Upper lobe of left lung (tissue), 6 donors: ENCODE data around the gene GPR137. TPM values are rescaled to one million over a fixed set of nuclear protein-coding genes. Genes with fewer than 3 reads are reported as not detected.

ENCODE experiments used
- ATAC-seq, 2 donors: fragments of 200-7000 bp; cut with Tn5 transposase; one replicate each; pipeline ENCODE4 v1.9.1; 2022; ENCODE audit warnings: mild to moderate bottlenecking in 2 of 2, moderate library complexity in 2 of 2; ENCODE audit not compliant: low FRiP score in 2 of 2
- DNase-seq, 2 donors: peaks; one replicate each; pipeline ENCODE4 v3.0.0-alpha.2; 2019 to 2020
- H3K27ac ChIP-seq, 4 donors: fragments of 200-600 bp; sonication (generic); one replicate each; pipeline ENCODE4 v1.5.1; 2016 to 2019
- H3K27me3 ChIP-seq, 4 donors: fragments of 200-600 bp; sonication (generic); one replicate each; pipeline ENCODE4 v1.5.1; 2017 to 2019
- H3K36me3 ChIP-seq, 4 donors: fragments of 200-600 bp; sonication (generic); one replicate each; pipeline ENCODE4 v1.5.1; 2016 to 2019
- H3K4me1 ChIP-seq, 4 donors: fragments of 200-600 bp; sonication (generic); one replicate each; pipeline ENCODE4 v1.5.1; 2018 to 2019
- H3K4me3 ChIP-seq, 4 donors: fragments of 200-600 bp; sonication (generic); one replicate each; pipeline ENCODE4 v1.5.1; 2017 to 2019; ENCODE audit warnings: mild to moderate bottlenecking in 2 of 4, moderate library complexity in 1 of 4
- H3K9me3 ChIP-seq, 4 donors: fragments of 200-600 bp; sonication (generic); one replicate each; pipeline ENCODE4 v1.5.1; 2018 to 2019
- CTCF ChIP-seq, 6 experiments: fragments of 450-650 bp in 4 of 6; fragments of 200-600 bp in 2 of 6; sonication (generic) in 2 of 6; IDR thresholded peaks; one replicate each; pipeline ENCODE4 v1.5.1; 2016 to 2019; ENCODE audit warnings: antibody characterized with exemption in 6 of 6
- EP300 ChIP-seq, 4 donors: sonication (generic); formaldehyde crosslinking; IDR thresholded peaks; one replicate each; pipeline ENCODE4 v1.5.1; 2017; ENCODE audit warnings: antibody characterized with exemption in 4 of 4, control low read depth in 2 of 4
- POLR2A ChIP-seq, 4 donors: fragments of 450-650 bp; IDR thresholded peaks; one replicate each; pipeline ENCODE4 v1.5.1; 2016 to 2017; ENCODE audit warnings: antibody characterized with exemption in 4 of 4, mild to moderate bottlenecking in 2 of 4
- POLR2AphosphoS5 ChIP-seq, 2 donors: sonication (generic); formaldehyde crosslinking; IDR thresholded peaks; one replicate each; pipeline ENCODE4 v1.5.1; 2017; ENCODE audit warnings: antibody characterized with exemption in 2 of 2
- WGBS, 2 donors: methylation state at CpG; one replicate each; pipeline ENCODE4 v1.1.5; 2017 to 2018; 5-methylcytosine and 5-hydroxymethylcytosine counted together
- total RNA-seq, 6 donors: library from RNA; depleted of rRNA in 4 of 6; stranded (reverse); fragments of >200 nt in 4 of 6; gene quantifications; one replicate each; pipeline versions ENCODE4 v1.1.0 to v1.2.1, GENCODE V29; 2016 to 2021
- donor health status: DM: no; HTN: no; CAD: no; lungs with moderate emphysema.
- donor health status: DM: no; HTN: yes; CAD: no; lungs with severe emphysema.

GPR137 gene
- total RNA-seq, 6 donors from 2014 or later, result 7.3 to 48.1 (median 27.0) TPM

- no peak overlapping the region for H3K4me3 ChIP-seq
- peaks cover 4 to 58% (median 52%) of the 10 kb centered on the region in 4 donors for H3K36me3 ChIP-seq
- peaks cover 18 to 26% (median 22%) of the 10 kb centered on the region in 4 donors for H3K4me1 ChIP-seq
- ATAC-seq, result no peak
- H3K9me3 ChIP-seq, result no peaks in the 10 kb centered on the region
- peak in 1 of 2 donors; percentile 52 for DNase-seq
- WGBS, 2 donors, result 93% methylated on average over 10 to 15 of the region's 15 CpGs
- TF ChIP-seq EP300 (IDR thresholded peaks at IDR 0.05) (no peak), POLR2A (IDR thresholded peaks at IDR 0.05) (no peak), CTCF (IDR thresholded peaks at IDR 0.05) (no peak), POLR2AphosphoS5 (IDR thresholded peaks at IDR 0.05) (no peak)
- H3K27ac ChIP-seq, result peak overlapping the region in 2 of 4 donors; percentile 96 to 98
- no peaks in the 10 kb centered on the region for H3K27me3 ChIP-seq
Observed at GRCh38 chr11:64266339-64266738, 19.3 kb upstream of the GPR137 start.

DNA sequence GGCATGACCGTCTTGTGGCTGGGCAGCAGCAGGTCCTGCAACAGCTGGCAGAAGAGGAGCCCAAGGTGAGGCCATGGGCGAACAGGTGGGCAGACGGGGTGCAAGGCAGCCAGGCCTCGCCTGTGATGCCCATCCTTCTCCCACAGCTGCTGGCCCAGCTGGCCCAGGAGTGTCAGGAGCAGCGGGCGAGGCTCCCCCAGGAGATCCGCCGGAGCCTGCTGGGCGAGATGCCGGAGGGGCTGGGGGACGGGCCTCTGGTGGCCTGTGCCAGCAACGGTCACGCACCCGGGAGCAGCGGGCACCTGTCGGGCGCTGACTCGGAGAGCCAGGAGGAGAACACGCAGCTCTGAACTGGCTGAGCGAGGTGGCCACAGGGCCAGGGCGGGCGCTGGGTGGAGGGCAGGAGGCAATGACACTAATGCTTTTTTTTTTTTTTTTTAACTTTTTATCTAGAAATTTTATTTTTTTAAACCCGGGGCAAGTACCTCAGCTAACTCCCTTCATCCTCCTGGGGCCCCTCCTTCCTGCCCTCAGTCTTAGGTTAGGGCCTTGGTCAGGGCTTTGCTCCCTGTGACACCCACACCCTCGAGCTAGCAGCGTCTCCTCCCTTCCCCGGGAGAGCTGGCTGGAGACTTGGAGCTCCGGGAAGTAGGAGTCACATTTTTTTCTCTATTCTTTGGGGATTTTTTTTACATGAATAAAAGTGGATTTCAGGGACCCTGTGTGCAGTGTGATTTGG lies 18.3 kb upstream of the GPR137 start:
- peaks cover 26 to 35% (median 29%) of the 10 kb centered on the region in 4 donors for H3K4me1 ChIP-seq
- no peaks in the 10 kb centered on the region for H3K27me3 ChIP-seq
- TF ChIP-seq EP300 (IDR thresholded peaks at IDR 0.05), result no peak
- no peak for TF ChIP-seq CTCF (IDR thresholded peaks at IDR 0.05)
- no peak for TF ChIP-seq POLR2AphosphoS5 (IDR thresholded peaks at IDR 0.05)
- TF ChIP-seq POLR2A (IDR thresholded peaks at IDR 0.05), result no peak
- no peak overlapping the region for H3K4me3 ChIP-seq
- ATAC-seq, result no peak
- peak overlapping the region; percentile 96 to 98 (median 96) for H3K27ac ChIP-seq
- peak in 1 of 2 donors; percentile 85 for DNase-seq
- H3K36me3 ChIP-seq, result peaks cover 4 to 48% (median 42%) of the 10 kb centered on the region in 4 donors
- WGBS, 2 donors, result 65 to 77% methylated on average over 17 to 24 of the region's 27 CpGs
- no peaks in the 10 kb centered on the region for H3K9me3 ChIP-seq

GRCh38 chr11:64268025-64268892 lies 17.4 kb upstream of the GPR137 start:
- peaks cover 29 to 38% (median 33%) of the 10 kb centered on the region in 4 donors for H3K4me1 ChIP-seq
- DNase-seq, result peak; percentile 51 to 87
- H3K27ac ChIP-seq, result peak overlapping the region; percentile 96 to 98 (median 96)
- no peaks in the 10 kb centered on the region for H3K9me3 ChIP-seq
- peaks cover 1 to 39% (median 33%) of the 10 kb centered on the region in 4 donors for H3K36me3 ChIP-seq
- ATAC-seq, result no peak
- peak in 2 of 6 experiments; percentile 5 to 28 for TF ChIP-seq CTCF (IDR thresholded peaks at IDR 0.05)
- TF ChIP-seq EP300 (IDR thresholded peaks at IDR 0.05), result no peak
- WGBS, 2 donors, result 25 to 52% methylated on average over 12 to 22 of the region's 23 CpGs
- H3K4me3 ChIP-seq, result peak overlapping the region in 3 of 4 donors; percentile 75 to 92 (median 78)
- no peaks in the 10 kb centered on the region for H3K27me3 ChIP-seq

DNA sequence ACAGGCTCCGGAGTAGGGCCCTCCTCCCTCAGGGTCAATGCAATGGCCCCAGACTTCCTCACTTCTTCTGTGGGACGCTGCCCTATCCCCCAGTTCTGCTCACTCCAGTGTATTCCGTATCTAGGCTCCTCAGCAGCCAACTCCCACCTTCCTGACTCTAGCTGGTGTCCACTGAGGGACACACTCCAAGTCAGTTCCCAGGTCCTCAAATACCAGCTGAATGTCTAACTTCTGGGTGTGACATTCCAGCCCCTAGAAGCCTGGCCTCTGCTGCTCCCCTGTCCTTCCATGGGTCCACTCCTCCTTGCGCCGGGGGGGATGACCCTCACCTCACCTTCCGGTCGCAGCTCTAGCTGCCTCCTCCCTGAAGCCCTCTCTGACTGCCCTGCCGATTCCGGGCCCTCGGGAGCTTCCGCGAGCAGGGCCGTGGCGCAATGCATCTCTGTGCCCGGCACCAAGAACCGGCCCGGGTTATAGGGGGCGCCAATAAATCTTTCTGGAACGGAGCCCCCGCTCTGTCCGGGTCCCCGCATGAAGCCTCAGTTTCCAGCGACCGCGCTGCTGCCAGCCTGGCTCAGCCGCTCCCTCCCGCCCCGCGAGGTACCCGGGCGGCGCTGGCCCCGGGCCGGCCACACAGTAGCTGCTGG lies 16.6 kb upstream of the GPR137 start:
- Histone ChIP-seq H3K4me3 (peak overlapping the region; percentile 75 to 92 (median 80)), H3K27ac (peak overlapping the region; percentile 96 to 98 (median 96)), H3K36me3 (peaks cover 0 to 32% (median 25%) of the 10 kb centered on the region in 4 donors), H3K9me3 (no peaks in the 10 kb centered on the region), H3K27me3 (no peaks in the 10 kb centered on the region), H3K4me1 (peaks cover 29 to 39% (median 34%) of the 10 kb centered on the region in 4 donors)
- WGBS, 2 donors, result 2 to 3% methylated on average over 20 to 27 of the region's 34 CpGs
- peak in 1 of 2 donors; percentile 70 for DNase-seq
- peak in 1 of 2 donors; percentile 26 for TF ChIP-seq POLR2AphosphoS5 (IDR thresholded peaks at IDR 0.05)
- TF ChIP-seq CTCF (IDR thresholded peaks at IDR 0.05), result no peak
- ATAC-seq, result peak; percentile 0 to 42
